LNCaP clone FGC (cell line): ENCODE results near the gene SOBP.
"Not testable (repeated sequence)": the region's sequence is repeated elsewhere in the genome, so short reads cannot be mapped to it uniquely, and the experiment has no call there.

Experiments
- DNase-seq: peaks from one replicate; pipeline ENCODE4 v3.0.0-alpha.2; 2011; ENCODE audit warnings: low read depth
- H3K4me3 ChIP-seq: 2 replicates; pipeline ENCODE4 v1.5.1; 2011; ENCODE audit warnings: mild to moderate bottlenecking, low read depth, low read length, control low read depth
- TF ChIP-seq, protein P1 (sequence below): IDR thresholded peaks from 2 replicates; pipeline ENCODE4 v1.5.1; 2012; ENCODE audit warnings: mild to moderate bottlenecking; ENCODE audit not compliant: control insufficient read depth, insufficient read depth; ENCODE audit errors: extremely low read depth

The SOBP gene

DNA sequence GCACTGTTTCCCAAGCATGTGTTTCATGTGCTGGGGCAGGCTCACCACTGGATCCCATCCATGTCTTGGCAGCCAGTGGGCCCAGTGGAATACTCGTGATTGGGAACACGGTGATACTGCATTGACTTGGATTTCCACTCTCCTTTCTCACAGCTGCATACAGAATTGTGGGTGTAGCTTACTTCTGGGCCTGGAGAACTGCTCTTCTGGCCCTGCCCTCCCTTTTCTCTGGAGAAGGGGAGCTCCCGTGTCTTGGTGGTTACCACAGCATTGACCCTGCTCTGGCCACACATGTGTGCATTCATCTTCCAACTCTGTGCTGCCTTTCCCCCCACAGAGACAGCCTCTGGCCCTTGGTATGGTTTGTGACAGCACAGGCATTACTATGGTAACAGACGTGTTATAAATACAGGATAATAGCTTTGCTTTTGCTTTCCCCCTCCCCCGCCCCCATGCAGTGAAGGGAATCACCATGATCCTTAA lies 21.6 kb downstream of the SOBP start:
- no peak for DNase-seq
- TF ChIP-seq, protein P1, sequence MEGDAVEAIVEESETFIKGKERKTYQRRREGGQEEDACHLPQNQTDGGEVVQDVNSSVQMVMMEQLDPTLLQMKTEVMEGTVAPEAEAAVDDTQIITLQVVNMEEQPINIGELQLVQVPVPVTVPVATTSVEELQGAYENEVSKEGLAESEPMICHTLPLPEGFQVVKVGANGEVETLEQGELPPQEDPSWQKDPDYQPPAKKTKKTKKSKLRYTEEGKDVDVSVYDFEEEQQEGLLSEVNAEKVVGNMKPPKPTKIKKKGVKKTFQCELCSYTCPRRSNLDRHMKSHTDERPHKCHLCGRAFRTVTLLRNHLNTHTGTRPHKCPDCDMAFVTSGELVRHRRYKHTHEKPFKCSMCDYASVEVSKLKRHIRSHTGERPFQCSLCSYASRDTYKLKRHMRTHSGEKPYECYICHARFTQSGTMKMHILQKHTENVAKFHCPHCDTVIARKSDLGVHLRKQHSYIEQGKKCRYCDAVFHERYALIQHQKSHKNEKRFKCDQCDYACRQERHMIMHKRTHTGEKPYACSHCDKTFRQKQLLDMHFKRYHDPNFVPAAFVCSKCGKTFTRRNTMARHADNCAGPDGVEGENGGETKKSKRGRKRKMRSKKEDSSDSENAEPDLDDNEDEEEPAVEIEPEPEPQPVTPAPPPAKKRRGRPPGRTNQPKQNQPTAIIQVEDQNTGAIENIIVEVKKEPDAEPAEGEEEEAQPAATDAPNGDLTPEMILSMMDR: no peak
- H3K4me3 ChIP-seq: no peak overlapping the region

GRCh38 chr6:107513214-107513613 lies 23.3 kb downstream of the SOBP start:
- H3K4me3 ChIP-seq: no peak overlapping the region
- DNase-seq: no peak
- TF ChIP-seq, protein P1: no peak

DNA sequence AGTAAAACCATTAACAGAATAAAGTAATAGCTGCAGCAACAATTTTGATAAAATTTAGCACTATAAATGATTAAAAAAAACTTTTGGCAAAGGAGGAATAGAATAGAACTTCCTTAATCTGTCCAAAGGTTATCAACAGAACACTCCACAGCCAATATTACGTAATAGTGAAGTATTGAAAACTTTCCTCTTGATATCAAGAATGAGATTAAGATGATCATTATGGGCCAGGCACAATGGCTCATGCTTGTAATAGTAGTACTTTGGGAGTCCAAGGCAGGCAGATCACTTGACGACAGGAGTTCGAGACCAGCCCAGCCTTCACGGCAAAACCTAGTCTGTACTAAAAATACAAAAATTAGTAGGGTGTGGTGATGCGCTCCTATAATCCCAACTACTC lies 26.0 kb downstream of the SOBP start:
- TF ChIP-seq, protein P1: no peak
- no peak overlapping the region for H3K4me3 ChIP-seq
- no peak for DNase-seq

DNA sequence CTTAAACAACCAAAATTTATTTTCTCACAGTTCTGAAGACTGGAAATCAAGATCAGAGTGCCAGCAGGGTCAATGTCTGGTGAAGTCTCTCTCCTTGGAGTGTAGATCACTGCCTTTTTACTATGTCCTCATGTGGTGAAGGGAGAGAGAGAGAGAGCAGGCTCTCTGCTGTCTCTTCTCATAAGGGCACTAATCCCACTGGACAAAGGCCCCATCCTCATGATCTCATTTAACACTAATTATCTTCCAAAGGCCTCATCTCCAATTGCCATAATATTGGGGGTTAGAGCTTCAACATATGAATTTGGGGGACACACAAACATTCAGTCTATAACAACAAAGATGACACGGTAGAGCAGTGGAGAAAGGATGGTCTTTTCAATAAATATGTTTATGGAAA lies 27.4 kb downstream of the SOBP start:
- TF ChIP-seq, protein P1: no peak
- DNase-seq: no peak
- H3K4me3 ChIP-seq: no peak overlapping the region

DNA sequence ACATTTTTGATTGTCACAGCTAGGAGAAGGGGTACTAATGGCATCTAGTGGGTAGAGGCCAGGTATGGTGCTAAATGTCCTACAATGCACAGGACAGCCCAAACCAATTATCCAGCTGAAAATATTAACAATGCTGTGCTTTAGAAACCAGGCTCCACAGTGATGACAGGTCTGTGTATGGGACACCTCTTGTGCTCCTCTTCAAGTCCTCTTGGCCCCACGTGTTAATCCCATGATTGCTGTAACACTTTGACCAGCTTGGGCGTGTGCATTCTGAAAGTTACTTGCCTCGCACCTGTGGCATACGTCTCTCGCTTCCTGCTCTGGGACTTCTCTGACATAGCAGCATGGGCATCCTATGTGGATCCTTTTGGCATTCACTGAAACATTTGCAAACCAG lies 29.3 kb downstream of the SOBP start:
- DNase-seq: not testable (repeated sequence)

DNA sequence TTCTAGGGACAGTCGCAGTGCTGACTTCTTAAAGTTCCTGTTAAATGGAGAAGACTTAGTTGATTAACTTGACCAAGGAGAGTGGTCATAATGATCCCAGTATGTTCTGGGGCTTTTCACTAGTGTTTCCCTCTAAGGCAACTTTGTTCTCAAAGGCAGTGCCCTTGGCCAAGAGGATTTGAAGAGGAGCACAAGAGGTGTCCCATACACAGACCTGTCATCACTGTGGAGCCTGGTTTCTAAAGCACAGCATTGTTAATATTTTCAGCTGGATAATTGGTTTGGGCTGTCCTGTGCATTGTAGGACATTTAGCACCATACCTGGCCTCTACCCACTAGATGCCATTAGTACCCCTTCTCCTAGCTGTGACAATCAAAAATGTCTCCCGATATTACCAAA lies 30.8 kb downstream of the SOBP start:
- DNase-seq, H3K4me3 ChIP-seq: not testable (repeated sequence)

More for the DNA sequence above, 29.3 kb downstream of the SOBP start:
- not testable (repeated sequence) for H3K4me3 ChIP-seq

DNA sequence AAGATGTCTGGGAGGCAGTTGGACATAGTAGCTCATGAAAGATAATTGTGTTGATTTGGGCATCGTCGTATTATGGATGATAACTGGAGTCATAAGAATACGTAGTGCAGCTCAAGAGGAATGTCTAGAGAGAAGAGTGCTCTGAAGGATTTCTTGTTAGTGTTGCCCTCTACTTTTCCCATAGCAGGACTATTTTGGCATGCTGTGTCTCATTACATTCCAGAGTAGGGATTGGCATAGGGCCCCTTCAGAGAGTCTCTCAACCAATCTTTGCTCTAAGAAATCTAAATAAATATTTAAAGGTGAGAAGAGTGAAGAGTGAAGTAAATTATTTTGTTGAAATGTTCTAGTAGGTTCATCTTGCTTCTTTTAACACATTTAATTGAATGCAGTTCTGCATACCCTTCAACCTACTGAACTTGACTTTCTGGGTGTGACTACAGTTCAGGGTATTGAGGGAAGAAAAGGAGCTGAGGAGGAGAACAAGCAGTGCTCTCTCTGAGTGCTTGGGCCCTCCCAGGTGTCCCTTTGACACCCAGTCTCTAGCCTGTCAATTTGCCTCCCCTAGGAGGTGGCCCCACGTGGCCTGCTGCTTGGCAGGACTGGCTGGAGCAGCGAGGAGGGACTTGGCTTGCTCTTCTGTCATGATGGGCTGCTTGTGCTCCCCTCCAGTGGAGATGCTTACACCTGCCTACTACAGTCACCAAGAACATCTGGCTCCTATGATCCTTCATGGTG lies 33.3 kb downstream of the SOBP start:
- no peak for DNase-seq
- TF ChIP-seq, protein P1: no peak
- no peak overlapping the region for H3K4me3 ChIP-seq

- H3K4me3 ChIP-seq: no peak overlapping the region
- TF ChIP-seq, protein P1: no peak
- no peak for DNase-seq
Observed at GRCh38 chr6:107523794-107524193, 33.9 kb downstream of the SOBP start.
